Uterus (tissue), 4 donors: ENCODE results near the gene DDX28. TPM values are rescaled to one million over a fixed set of nuclear protein-coding genes. Genes with fewer than 3 reads are reported as not detected.
"Not testable (repeated sequence)": the region's sequence is repeated elsewhere in the genome, so short reads cannot be mapped to it uniquely, and the experiment has no call there.

Experiments
- DNase-seq, 2 donors: peaks; one replicate each; pipeline ENCODE4 v3.0.0-alpha.2; 2019 to 2020
- H3K27ac ChIP-seq, 2 donors: fragments of 200-600 bp; sonication (generic); 1 replicate in 1 of 2; 2 replicates in 1 of 2; pipeline ENCODE4 v1.5.1; 2016 to 2018
- H3K27me3 ChIP-seq, 2 donors: fragments of 200-600 bp; sonication (generic); one replicate each; pipeline ENCODE4 v1.5.1; 2018 to 2019; ENCODE audit warnings: control low read depth in 1 of 2
- H3K36me3 ChIP-seq, 2 donors: fragments of 200-600 bp; sonication (generic); one replicate each; pipeline ENCODE4 v1.5.1; 2019; ENCODE audit warnings: control low read depth in 1 of 2
- H3K4me1 ChIP-seq, 2 donors: fragments of 200-600 bp; sonication (generic); one replicate each; pipeline ENCODE4 v1.5.1; 2018 to 2019; ENCODE audit warnings: control low read depth in 1 of 2
- H3K4me3 ChIP-seq, 2 donors: fragments of 200-600 bp; sonication (generic); 1 replicate in 1 of 2; 2 replicates in 1 of 2; pipeline ENCODE4 v1.5.1; 2018 to 2019; ENCODE audit warnings: mild to moderate bottlenecking in 1 of 2
- H3K9me3 ChIP-seq, 2 donors: fragments of 200-600 bp; sonication (generic); one replicate each; pipeline ENCODE4 v1.5.1; 2019; ENCODE audit warnings: control low read depth in 1 of 2
- POLR2A ChIP-seq, 2 donors: fragments of 450-650 bp; IDR thresholded peaks; one replicate each; pipeline ENCODE4 v1.6.1; 2016; ENCODE audit warnings: antibody characterized with exemption in 2 of 2, mild to moderate bottlenecking in 1 of 2, moderate library complexity in 1 of 2
- intact Hi-C: fragments of 100-400 bp; cut with DNase I; formaldehyde crosslinking; loops from one replicate; pipeline ENCODE4 v1.15.1; 2023; ENCODE audit warnings: low total_unique reads
- total RNA-seq, 4 donors: library from RNA; depleted of rRNA in 3 of 4; stranded (reverse); fragments of >200 nt in 3 of 4; gene quantifications; one replicate each; pipeline versions ENCODE4 v1.1.0 to v1.2.4, GENCODE V29; 2014 to 2023
- TF ChIP-seq, protein P1 (sequence below), 4 experiments: fragments of 200-600 bp in 2 of 4; fragments of 450-650 bp in 2 of 4; sonication (generic) in 2 of 4; IDR thresholded peaks; one replicate each; pipeline ENCODE4 v1.5.1; 2016 to 2019; ENCODE audit warnings: antibody characterized with exemption in 4 of 4, mild to moderate bottlenecking in 2 of 4, moderate library complexity in 1 of 4
- donor health status: DM: yes; HTN: yes; CAD: no.

DDX28 gene
- total RNA-seq, 4 donors from 2014 or later = 2.9 to 14.1 (median 11.8) TPM

DNA sequence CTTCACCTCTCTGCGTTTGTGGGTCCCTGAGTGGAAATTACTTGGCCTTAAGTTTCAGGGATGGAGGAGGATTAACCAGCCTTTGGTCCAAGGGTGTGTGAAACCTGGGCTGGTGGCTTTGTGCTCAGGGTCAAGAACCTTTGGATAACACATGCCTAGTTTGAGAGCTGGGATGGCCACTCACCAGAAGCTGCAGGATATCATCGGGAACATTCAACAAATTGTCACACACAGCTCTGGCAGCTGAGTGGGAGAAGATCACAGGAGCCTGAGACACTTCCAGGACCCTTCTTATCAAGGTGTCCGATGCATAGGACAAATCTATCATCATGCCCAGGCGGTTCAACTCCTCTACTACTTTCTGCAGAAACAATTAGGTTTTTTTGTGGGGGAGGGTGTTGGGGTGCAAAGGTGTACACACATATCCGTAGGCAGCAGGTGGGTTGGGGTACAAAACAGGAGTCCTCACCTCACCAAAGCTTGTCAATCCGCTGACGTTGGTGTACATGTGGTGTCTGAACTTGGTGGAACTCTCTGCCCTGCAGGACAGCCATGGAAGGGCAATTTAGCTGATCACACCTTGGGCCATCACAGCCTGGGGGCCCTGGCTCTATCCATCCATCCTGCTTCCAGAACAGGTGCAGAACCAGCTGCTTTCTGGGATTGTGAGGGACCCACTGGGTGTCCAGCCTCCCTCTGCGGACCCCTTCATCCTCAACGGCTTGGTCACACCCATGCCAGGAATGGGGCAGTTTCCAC, 45.4 kb downstream of the DDX28 start:
- no peak overlapping the region for H3K4me3 ChIP-seq
- no peaks in the 10 kb centered on the region for H3K27me3 ChIP-seq
- TF ChIP-seq, protein P1, sequence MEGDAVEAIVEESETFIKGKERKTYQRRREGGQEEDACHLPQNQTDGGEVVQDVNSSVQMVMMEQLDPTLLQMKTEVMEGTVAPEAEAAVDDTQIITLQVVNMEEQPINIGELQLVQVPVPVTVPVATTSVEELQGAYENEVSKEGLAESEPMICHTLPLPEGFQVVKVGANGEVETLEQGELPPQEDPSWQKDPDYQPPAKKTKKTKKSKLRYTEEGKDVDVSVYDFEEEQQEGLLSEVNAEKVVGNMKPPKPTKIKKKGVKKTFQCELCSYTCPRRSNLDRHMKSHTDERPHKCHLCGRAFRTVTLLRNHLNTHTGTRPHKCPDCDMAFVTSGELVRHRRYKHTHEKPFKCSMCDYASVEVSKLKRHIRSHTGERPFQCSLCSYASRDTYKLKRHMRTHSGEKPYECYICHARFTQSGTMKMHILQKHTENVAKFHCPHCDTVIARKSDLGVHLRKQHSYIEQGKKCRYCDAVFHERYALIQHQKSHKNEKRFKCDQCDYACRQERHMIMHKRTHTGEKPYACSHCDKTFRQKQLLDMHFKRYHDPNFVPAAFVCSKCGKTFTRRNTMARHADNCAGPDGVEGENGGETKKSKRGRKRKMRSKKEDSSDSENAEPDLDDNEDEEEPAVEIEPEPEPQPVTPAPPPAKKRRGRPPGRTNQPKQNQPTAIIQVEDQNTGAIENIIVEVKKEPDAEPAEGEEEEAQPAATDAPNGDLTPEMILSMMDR (IDR thresholded peaks at IDR 0.05) = no peak
- no peak for TF ChIP-seq POLR2A (IDR thresholded peaks at IDR 0.05)
- no peak overlapping the region for H3K27ac ChIP-seq
- H3K36me3 ChIP-seq = no peaks in the 10 kb centered on the region
- intact Hi-C loops = no loop called here
- no peaks in the 10 kb centered on the region for H3K4me1 ChIP-seq
- DNase-seq = no peak
- H3K9me3 ChIP-seq = no peaks in the 10 kb centered on the region

DNA sequence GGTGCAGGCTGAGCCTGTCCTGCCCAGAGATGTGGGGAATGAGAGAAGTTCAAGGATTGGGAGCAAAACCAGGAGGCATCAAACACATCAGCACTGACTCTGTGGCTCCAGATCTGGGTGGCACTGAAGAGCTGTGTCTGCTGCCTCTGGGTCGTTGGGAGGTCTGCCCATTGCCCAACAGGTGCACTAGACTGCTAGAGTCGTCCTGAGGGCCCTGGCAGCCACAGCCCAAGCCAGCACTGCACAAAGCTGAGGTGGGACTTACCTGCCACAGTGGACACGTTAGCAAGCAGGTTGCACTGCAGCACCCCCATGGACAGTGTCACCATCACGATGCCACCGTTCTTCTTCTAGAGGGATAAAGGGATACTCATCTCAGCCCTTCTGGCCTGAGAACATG, 46.0 kb downstream of the DDX28 start:
- TF ChIP-seq, protein P1 (IDR thresholded peaks at IDR 0.05) = no peak
- TF ChIP-seq POLR2A (IDR thresholded peaks at IDR 0.05) = no peak
- no peak for DNase-seq
- intact Hi-C loops = no loop called here

DNA sequence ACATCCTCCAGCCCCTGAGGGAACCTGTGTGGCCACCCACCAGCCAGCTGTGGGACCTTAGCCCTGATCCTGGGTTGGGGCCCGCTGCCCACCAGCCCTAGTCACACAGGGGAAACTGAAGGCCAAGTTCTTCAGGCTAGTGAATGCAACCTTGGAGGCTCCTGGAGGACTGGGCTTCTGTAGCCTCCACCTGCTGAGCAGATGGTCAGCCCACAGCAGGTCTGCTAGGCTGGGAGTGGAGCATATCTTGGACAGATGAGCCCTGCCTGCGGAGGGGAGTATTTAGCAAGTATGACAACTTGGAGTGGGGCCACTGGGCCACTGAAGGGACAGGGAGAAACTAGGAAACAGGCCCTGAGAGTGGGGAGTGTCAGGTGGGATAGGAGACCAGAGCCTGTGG, 46.8 kb downstream of the DDX28 start:
- Histone ChIP-seq H3K9me3 (no peaks in the 10 kb centered on the region), H3K27ac (no peak overlapping the region), H3K36me3 (no peaks in the 10 kb centered on the region), H3K4me3 (no peak overlapping the region), H3K27me3 (no peaks in the 10 kb centered on the region), H3K4me1 (no peaks in the 10 kb centered on the region)
- TF ChIP-seq, protein P1 (IDR thresholded peaks at IDR 0.05) = no peak
- TF ChIP-seq POLR2A (IDR thresholded peaks at IDR 0.05) = no peak
- intact Hi-C loops = no loop called here
- no peak for DNase-seq

More for the DNA sequence above, 46.0 kb downstream of the DDX28 start:
- H3K27me3 ChIP-seq = no peaks in the 10 kb centered on the region
- H3K9me3 ChIP-seq = no peaks in the 10 kb centered on the region
- H3K36me3 ChIP-seq = no peaks in the 10 kb centered on the region
- no peaks in the 10 kb centered on the region for H3K4me1 ChIP-seq
- H3K27ac ChIP-seq = no peak overlapping the region
- no peak overlapping the region for H3K4me3 ChIP-seq

DNA sequence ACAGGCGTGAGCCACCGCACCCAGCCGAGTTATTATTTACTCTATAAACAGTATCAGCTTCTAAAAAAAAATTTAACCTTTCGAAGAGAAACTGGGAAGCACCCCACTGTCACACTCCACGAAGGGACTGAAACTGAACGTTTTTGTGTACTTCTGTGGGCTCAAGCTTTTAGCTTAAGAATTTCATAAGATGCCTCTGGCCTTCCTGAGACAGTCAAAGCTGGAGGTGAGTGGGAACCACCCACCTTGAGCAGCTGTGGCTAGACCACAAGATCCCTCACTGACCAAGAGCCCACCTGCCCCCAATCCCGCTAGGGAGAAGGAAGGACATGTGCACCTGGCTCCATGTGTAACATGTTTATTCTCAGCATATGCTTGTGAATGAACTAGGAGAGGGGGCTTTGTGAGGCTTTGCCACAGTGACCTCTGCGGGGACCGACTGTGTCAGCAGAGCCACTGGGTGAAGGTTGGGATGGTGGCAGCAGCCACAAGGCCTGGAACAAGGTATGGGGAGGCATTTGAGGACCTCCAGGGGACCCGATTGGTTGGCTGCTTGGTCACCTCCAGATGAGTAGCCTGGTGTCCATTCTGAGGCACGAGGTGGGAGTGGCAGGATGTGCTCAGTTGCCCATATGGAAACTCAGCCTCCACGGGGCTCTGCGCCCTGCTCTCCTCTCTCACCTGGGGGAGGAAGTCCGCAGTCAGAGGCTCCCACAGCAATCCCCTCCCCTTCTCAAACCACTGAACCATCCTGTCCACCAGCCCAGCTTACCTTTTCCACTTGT, 47.5 kb downstream of the DDX28 start:
- Histone ChIP-seq H3K36me3 (no peaks in the 10 kb centered on the region), H3K9me3 (no peaks in the 10 kb centered on the region), H3K4me1 (no peaks in the 10 kb centered on the region), H3K27me3 (no peaks in the 10 kb centered on the region), H3K27ac (no peak overlapping the region), H3K4me3 (no peak overlapping the region)
- TF ChIP-seq, protein P1 (IDR thresholded peaks at IDR 0.05) = no peak
- no peak for TF ChIP-seq POLR2A (IDR thresholded peaks at IDR 0.05)
- no peak for DNase-seq
- intact Hi-C loops = no loop called here

DNA sequence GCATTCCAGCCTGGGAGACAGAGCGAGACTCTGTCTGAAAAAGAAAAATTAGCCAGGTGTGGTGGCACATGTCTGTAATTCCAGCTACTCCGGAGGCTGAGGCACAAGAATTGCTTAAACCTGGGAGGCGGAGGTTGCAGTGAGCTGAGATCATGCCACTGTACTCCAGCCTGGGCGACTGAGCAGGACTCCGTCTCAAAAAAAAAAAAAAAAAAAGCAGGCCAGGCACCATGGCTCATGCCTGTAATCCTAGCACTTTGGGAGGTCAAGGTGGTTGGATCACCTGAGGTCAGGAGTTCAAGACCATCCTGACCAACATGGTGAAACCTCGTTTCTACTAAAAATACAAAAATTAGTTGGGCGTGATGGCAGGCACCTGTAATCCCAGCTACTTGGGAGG, 50.7 kb downstream of the DDX28 start:
- H3K9me3 ChIP-seq, H3K27me3 ChIP-seq, H3K4me3 ChIP-seq, H3K27ac ChIP-seq, H3K4me1 ChIP-seq, DNase-seq, H3K36me3 ChIP-seq, intact Hi-C loops: not testable (repeated sequence)
